ENCODE results near the gene DDX3X.

Gene DDX3X

GRCh38 chrX:41334363-41335197 lies 618 bp downstream of the DDX3X start:
- DNase-seq (ENCODE audit: low spot score): peak; percentile 85
- no peak for TF ChIP-seq CTCF (IDR thresholded peaks at IDR 0.05; ENCODE audit: borderline replicate concordance, control extremely low read depth, extremely low read depth, insufficient read depth, missing control alignments)
- in situ Hi-C loops (cut with MboI; ENCODE audit: low sequenced_read_pairs, unreplicated experiment): no loop called here

GRCh38 chrX:41335198-41335957 lies 1.4 kb downstream of the DDX3X start:
- DNase-seq (ENCODE audit: low spot score): no peak
- in situ Hi-C loops (cut with MboI; ENCODE audit: low sequenced_read_pairs, unreplicated experiment): no loop called here
- no peak for TF ChIP-seq CTCF (IDR thresholded peaks at IDR 0.05; ENCODE audit: borderline replicate concordance, control extremely low read depth, extremely low read depth, insufficient read depth, missing control alignments)

- in situ Hi-C loops (cut with MboI; ENCODE audit: low sequenced_read_pairs, unreplicated experiment): no loop called here
- no peak for DNase-seq (ENCODE audit: low spot score)
These were observed 2.0 kb downstream of the DDX3X start for GRCh38 chrX:41335958-41336331.

GRCh38 chrX:41336447-41336846 lies 2.5 kb downstream of the DDX3X start:
- no peak for DNase-seq (ENCODE audit: low spot score)
- in situ Hi-C loops (cut with MboI; ENCODE audit: low sequenced_read_pairs, unreplicated experiment): no loop called here
- TF ChIP-seq CTCF (IDR thresholded peaks at IDR 0.05; ENCODE audit: borderline replicate concordance, control extremely low read depth, extremely low read depth, insufficient read depth, missing control alignments): no peak

More at GRCh38 chrX:41335958-41336331, 2.0 kb downstream of the DDX3X start:
- TF ChIP-seq CTCF (IDR thresholded peaks at IDR 0.05; ENCODE audit: borderline replicate concordance, control extremely low read depth, extremely low read depth, insufficient read depth, missing control alignments): no peak

- no peak for DNase-seq (ENCODE audit: low spot score)
- TF ChIP-seq CTCF (IDR thresholded peaks at IDR 0.05; ENCODE audit: borderline replicate concordance, control extremely low read depth, extremely low read depth, insufficient read depth, missing control alignments): no peak
- in situ Hi-C loops (cut with MboI; ENCODE audit: low sequenced_read_pairs, unreplicated experiment): no loop called here
These were observed 3.2 kb downstream of the DDX3X start for GRCh38 chrX:41337140-41337539.

GRCh38 chrX:41338436-41338835 lies 4.5 kb downstream of the DDX3X start:
- DNase-seq (ENCODE audit: low spot score): no peak
- in situ Hi-C loops (cut with MboI; ENCODE audit: low sequenced_read_pairs, unreplicated experiment): no loop called here
- no peak for TF ChIP-seq CTCF (IDR thresholded peaks at IDR 0.05; ENCODE audit: borderline replicate concordance, control extremely low read depth, extremely low read depth, insufficient read depth, missing control alignments)
